NCI-H1930 (cell line): ENCODE data around the gene OTOP1.
"Not testable (repeated sequence)": the region's sequence is repeated elsewhere in the genome, so short reads cannot be mapped to it uniquely, and the experiment has no call there.

Source experiments
- DNase-seq, 2 experiments: peaks; one replicate each; lab custom pipeline; 2025; lab: John Stamatoyannopoulos, UW

Gene OTOP1

DNA sequence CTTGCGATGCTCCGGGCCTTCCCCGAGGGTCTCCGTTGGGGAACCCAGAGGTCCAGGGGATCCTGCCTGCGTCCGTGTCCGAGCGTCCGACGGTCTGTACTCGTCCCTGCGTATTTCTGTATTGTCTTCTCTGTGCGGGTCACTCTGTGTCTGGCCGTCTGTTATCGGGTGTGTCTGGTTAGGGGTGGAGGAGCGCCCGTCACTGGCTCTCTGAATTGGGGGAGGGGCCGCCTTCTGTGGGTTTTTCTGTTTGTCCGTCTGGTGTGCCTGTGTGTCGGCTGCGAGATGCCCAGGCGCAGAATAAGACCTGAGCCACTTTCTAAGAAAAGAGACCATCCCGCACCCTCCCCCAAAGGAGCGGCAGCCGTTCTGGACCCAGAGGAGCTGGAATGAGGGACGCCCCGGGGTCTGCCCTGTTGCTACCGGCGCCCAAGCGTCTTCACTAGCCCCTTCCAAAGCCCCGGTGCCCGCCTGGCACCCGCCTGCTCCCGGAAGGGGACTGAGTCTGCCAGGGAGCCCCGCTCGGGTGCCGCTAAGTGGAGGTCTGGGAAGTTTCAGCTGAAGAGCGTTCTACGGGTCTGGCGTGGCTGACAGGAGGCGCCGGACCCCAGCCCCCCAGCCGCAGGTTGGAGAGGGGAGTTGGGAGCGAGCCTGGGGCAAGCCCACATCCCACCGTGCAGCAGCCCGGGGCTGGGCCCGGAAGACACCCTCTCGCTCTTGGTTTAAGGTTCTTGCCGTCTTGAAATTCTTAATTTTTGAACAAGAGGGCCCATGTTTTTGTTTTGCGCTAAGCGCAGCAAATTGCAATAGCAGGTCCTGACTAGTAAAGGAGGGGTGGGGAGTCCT lies 1.0 kb upstream of the OTOP1 start:
- DNase-seq = no peak

GRCh38 chr4:4225915-4226605 lies 669 bp downstream of the OTOP1 start:
- DNase-seq = no peak

DNA sequence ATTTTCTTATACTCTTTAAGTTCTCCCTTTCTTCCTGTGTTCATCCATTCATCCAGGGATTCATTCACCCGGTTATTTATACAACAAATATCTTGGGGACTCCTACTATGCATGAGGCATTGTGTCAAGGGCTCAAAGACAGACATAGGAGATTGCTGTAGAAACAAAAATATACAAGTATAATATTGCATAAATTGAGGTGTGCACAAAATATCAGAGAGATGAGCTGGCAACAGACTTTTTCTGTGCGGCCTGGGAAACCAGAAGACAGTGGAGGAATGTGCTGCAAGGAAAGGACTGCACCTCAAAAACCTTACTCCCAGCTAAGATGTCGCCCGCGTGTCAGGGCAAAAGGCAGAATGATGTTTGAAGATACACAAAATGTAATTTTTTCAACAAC lies 9.6 kb downstream of the OTOP1 start:
- DNase-seq = no peak

- no peak for DNase-seq
These were observed 10.1 kb downstream of the OTOP1 start for GRCh38 chr4:4216648-4217047.

DNA sequence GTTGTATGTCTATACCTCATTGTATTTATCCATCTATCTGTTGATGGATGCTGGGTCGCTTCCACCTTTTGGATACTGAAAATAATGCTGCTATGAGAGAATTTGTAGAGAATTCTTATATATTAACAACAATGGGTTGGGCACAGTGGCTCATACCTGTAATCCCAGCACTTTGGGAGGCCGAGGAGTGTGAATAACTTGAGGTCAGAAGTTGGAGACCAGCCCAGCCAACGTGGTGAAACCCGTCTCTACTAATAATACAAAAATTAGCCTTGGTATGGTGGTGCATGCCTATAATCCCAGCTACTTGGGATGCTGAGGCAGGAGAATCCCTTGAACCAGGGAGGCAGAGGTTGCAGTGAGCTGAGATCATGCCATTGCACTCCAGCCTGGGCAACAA lies 13.1 kb downstream of the OTOP1 start:
- not testable (repeated sequence) for DNase-seq

DNA sequence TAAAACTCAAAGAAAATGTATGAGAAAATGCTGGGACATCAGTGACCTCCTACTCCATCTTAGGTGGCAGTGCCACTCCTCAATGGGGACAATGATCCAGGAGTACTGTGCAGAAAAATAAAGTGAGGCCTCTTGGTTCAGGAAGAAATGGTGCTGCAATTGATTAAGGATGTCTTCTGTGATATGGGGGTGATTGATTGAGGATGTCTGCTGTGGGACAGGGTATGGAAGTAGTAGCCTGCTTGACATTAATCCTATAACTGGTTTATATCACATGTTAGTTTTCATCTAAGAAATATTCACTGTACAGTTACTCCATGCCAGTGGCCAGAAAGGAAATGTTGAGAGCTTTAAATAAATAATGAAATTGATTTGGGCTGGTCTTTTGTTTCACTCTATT lies 20.5 kb downstream of the OTOP1 start:
- DNase-seq = no peak

DNA sequence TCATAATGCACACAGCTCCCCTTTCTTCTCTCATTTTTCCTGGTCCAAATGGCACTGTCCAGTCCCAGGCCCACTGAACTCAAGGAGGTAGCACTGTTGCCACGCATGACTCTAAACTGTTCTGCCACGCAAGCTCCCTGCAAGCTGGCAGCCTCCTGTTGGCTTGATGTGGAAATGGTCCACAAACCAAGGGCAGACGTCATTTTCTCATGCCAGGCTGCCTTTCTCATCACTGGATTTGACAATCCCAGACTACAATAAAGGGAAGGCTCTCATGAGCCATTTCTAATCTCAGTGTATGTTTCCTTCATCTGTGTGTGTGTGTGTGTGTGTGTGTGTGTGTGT lies 22.4 kb downstream of the OTOP1 start:
- no peak for DNase-seq

DNA sequence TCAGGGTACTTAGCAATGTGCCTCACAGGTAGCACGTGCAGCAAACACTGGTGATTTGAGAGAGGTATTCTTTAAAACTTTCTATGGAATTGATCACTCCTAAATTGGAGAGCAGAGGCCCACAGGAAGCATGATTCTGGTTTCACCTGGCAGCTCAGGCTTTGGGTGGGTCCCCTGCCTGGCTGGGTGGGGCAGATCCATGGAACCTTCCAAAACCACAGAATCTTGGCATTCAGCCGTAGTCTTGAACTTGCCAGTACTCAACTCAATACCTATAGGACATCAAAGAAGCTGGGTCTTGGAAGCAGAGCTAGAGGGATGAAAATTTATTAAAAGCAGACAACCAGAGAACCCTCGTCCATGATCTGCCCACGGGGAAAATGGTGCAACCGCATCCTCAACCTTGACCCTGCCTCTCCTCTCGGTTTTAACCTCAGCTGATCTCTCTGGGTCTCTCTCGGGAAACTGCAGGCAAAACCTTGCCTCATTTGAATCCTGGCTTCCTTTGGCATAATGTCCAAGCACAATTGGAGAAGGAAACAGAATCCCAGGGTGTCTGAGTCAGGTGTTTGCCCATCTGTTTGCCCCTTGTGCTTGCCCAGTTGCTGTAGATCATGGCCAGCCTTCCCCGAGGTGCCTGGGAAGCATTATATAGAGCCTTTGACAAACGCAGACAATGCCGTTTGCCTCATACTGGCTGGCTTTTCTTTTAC lies 22.9 kb downstream of the OTOP1 start:
- no peak for DNase-seq

GRCh38 chr4:4202510-4202909 lies 24.2 kb downstream of the OTOP1 start:
- DNase-seq = no peak

- no peak for DNase-seq
These were observed 26.1 kb downstream of the OTOP1 start for GRCh38 chr4:4200624-4201023.

DNA sequence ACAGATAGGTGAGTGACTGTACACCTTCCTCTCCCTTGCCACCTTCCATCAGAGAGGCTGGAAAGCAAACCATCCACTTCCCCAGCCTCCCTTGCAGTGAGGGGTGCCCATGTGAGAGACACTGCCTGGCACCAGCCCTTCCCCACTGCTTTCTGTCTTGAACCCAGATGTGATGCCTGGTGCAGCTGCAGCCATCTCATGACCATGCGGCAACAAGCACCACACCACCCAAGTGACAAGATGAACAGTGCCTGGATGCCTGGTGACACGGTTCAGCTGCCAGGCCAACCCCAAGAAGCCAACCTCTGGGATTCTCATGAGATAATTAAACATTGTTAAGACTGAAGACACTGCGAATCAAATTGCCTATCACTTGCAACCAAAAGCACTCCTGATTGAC lies 31.4 kb downstream of the OTOP1 start:
- DNase-seq = no peak

GRCh38 chr4:4188557-4188956 lies 38.2 kb downstream of the OTOP1 start:
- DNase-seq = peak; percentile 15 to 24

DNA sequence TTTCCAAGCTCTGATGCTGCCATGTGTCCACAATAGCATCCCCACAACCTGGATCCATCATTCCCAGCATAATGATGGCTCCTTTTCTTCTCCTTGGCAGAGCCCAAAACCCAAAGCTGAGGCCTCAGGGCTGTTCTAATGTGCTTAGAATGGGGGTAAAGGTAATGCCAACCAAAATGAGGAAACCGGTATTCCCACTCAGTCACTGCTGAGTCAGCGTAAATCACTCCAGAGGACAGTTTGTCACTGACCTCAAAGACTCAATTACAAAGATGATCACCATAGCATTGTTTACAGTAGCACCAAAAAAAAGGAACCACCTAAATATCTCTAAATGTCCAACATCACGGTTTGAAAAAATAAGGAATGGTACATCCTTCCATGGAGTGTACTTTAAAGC lies 41.2 kb downstream of the OTOP1 start:
- no peak for DNase-seq

DNA sequence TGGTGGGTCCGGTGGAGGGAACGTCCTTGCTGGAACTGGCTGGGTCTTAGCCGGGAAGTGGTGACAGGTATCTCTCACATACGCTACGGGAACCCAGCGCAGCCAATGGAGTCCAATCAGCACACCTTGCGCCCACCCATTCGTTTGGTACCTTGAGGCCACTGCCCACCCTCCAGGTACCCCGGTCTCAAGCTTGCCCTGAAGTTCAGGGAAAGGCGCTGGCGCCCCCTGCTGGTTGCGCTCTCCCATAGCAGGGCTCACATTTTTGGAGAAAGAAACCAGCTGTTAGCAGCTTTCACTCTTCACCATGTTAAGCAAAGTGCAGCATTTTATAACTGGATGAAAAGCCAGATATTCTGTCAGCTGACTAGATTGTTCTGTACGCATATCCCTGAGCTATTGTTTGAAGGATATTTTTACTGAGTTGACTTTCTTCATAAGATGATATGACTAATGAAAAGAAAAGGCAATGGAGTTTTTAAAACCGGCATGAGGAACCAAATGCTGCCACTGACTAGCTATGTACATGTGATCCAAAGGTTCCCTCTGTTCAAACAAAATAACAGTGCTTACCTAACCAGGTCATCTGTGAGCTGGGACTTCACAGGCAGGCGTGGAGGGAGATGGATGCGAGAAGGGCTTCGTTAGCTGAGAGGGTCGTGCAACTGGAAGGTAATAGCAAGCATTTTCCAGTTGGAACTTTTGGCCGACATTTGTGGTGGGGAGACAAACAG lies 43.7 kb downstream of the OTOP1 start:
- peak in 1 of 2 experiments; percentile 35 for DNase-seq

- no peak for DNase-seq
These were observed 56.1 kb downstream of the OTOP1 start for GRCh38 chr4:4170596-4171150.

GRCh38 chr4:4167981-4168780 lies 58.5 kb downstream of the OTOP1 start:
- not testable (repeated sequence) for DNase-seq

- not testable (repeated sequence) for DNase-seq
These were observed 59.7 kb downstream of the OTOP1 start for GRCh38 chr4:4166986-4167385.

DNA sequence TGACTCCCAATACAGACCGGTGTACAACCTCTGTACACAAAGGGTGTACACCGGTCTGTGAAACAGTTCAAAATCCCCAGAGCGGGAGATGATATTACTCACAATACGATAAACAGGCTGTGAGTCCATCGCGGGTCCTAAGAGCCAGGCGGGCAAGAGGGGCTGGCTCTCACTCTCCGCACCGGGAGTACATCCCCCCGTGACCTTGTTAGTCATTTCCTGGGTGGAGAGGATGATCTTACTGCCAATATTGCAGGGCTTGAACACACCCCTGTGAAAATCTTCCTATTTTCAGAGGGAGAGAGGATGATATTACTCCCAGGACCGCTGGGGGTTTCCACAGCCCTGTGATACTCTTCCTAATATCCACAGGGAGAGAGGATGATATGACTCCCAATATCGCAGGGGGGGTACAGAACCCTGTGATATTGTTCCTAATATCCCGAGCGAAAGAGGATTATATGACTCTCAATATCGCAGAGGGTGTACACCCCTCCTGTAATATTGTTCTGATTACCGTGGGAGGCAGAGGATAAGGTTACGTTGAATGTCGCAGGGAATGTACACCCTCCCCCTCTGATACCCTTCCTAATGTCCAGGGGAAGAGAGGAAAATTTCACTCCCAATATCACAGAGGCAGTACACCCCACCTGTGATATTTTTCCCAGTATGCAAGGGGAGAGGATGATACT lies 60.9 kb downstream of the OTOP1 start:
- DNase-seq = not testable (repeated sequence)

DNA sequence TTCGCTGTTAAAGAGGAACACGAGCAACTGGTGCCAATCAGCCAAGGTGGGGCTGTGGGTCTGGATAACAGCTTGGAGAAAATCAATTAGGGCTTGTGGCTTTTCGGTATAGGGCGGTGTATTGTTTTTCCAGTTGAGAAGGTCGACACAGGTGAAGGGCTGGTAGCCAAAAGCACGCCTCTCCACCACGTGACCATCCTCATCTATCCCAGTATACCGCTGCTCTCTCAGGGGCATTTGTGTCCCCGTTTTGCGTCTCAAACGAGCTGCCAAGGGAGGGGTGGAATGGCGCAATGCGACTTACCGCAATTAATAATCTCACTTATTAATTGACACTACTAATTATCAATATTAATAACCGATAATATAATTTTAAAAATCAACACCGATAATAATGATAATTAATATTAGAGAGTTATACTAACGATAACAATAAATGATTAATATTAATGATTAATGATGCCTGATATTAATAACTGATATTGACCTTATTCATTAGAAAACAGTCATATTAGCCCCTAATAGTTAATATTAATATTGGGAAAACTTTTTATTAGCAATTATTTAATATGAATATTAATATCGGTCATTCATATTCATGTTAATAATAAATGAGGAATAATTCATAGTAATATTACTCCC lies 62.1 kb downstream of the OTOP1 start:
- DNase-seq = not testable (repeated sequence)

DNA sequence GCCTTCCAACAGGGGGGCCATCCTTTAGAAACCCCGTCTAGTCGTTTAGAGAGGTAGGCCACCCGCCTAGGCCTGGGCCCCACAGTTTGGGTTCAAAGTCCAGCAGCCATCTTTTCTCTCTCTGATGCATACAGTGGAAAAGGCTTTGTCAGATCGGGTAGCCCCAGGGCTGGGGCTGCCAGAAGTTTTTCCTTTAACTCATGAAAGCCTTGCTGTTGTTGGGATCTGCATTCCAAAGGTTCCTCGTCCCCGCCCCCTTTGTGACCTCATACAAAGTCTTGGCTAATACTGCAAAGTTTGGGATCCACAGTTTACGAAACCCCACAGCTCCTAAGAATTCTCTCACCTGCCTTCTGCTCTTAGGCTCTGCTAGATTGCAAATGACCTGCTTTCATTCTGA lies 64.5 kb downstream of the OTOP1 start:
- DNase-seq = not testable (repeated sequence)
